ENCODE results near the gene ELP4.
"Not testable (repeated sequence)": the region's sequence is repeated elsewhere in the genome, so short reads cannot be mapped to it uniquely, and the experiment has no call there.

The ELP4 gene

GRCh38 chr11:31649129-31649966, 139.8 kb downstream of the ELP4 start:
- no peak for DNase-seq

- no peak for DNase-seq
Observed at GRCh38 chr11:31651208-31651607, 141.6 kb downstream of the ELP4 start.

GRCh38 chr11:31651822-31652221, 142.3 kb downstream of the ELP4 start:
- DNase-seq: no peak

- no peak for DNase-seq
Observed at GRCh38 chr11:31652528-31652927, 143.0 kb downstream of the ELP4 start.

GRCh38 chr11:31655483-31655882, 145.9 kb downstream of the ELP4 start:
- DNase-seq: no peak

- no peak for DNase-seq
Observed at GRCh38 chr11:31656051-31656450, 146.5 kb downstream of the ELP4 start.

- no peak for DNase-seq
Observed at GRCh38 chr11:31657091-31657490, 147.5 kb downstream of the ELP4 start.

GRCh38 chr11:31664129-31664528, 154.6 kb downstream of the ELP4 start:
- no peak for DNase-seq

GRCh38 chr11:31664954-31665353, 155.4 kb downstream of the ELP4 start:
- DNase-seq: no peak

- no peak for DNase-seq
Observed at GRCh38 chr11:31671681-31672080, 162.1 kb downstream of the ELP4 start.

- DNase-seq: not testable (repeated sequence)
Observed at GRCh38 chr11:31673108-31673507, 163.5 kb downstream of the ELP4 start.

- no peak for DNase-seq
Observed at GRCh38 chr11:31676280-31676982, 166.9 kb downstream of the ELP4 start.

- no peak for DNase-seq
Observed at GRCh38 chr11:31680770-31681169, 171.2 kb downstream of the ELP4 start.

- DNase-seq: no peak
Observed at GRCh38 chr11:31687256-31687655, 177.7 kb downstream of the ELP4 start.

GRCh38 chr11:31687861-31688260, 178.3 kb downstream of the ELP4 start:
- DNase-seq: no peak

- no peak for DNase-seq
Observed at GRCh38 chr11:31689559-31689958, 180.0 kb downstream of the ELP4 start.

- no peak for DNase-seq
Observed at GRCh38 chr11:31690041-31690440, 180.5 kb downstream of the ELP4 start.

- DNase-seq: no peak
Observed at GRCh38 chr11:31690516-31690915, 180.9 kb downstream of the ELP4 start.

GRCh38 chr11:31692466-31692865, 182.9 kb downstream of the ELP4 start:
- no peak for DNase-seq

- not testable (repeated sequence) for DNase-seq
Observed at GRCh38 chr11:31697049-31697448, 187.5 kb downstream of the ELP4 start.

GRCh38 chr11:31699066-31699465, 189.5 kb downstream of the ELP4 start:
- no peak for DNase-seq

GRCh38 chr11:31702966-31703365, 193.4 kb downstream of the ELP4 start:
- DNase-seq: no peak

- no peak for DNase-seq
Observed at GRCh38 chr11:31706357-31706756, 196.8 kb downstream of the ELP4 start.

- no peak for DNase-seq
Observed at GRCh38 chr11:31711137-31711536, 201.6 kb downstream of the ELP4 start.
